Hematopoietic multipotent progenitor cell treated with erythropoietin and hydrocortisone succinate and interleukin-3 and kit ligand, for 15 days (in vitro differentiated cells): Measurements from ENCODE around the gene STX8.

Experiments
- DNase-seq: peaks from one replicate; pipeline ENCODE4 v3.0.0-alpha.2; 2015; ENCODE audit warnings: low spot score

Gene STX8

DNA sequence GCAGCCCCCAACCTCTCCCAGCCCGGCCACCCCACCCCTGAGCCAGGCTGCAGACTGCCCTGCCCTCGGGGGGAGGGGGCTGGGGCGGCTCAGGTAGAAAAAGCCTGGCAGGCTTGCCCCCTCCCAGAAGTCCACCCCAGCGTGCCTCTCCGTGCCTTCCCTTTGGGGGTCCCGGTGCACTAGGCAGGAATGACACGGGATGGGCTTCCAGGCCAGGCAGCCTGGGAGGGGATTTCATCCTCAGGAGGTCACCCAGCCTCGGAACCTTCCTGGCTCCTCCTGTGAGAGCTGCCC, 369.3 kb downstream of the STX8 start:
- no peak for DNase-seq

DNA sequence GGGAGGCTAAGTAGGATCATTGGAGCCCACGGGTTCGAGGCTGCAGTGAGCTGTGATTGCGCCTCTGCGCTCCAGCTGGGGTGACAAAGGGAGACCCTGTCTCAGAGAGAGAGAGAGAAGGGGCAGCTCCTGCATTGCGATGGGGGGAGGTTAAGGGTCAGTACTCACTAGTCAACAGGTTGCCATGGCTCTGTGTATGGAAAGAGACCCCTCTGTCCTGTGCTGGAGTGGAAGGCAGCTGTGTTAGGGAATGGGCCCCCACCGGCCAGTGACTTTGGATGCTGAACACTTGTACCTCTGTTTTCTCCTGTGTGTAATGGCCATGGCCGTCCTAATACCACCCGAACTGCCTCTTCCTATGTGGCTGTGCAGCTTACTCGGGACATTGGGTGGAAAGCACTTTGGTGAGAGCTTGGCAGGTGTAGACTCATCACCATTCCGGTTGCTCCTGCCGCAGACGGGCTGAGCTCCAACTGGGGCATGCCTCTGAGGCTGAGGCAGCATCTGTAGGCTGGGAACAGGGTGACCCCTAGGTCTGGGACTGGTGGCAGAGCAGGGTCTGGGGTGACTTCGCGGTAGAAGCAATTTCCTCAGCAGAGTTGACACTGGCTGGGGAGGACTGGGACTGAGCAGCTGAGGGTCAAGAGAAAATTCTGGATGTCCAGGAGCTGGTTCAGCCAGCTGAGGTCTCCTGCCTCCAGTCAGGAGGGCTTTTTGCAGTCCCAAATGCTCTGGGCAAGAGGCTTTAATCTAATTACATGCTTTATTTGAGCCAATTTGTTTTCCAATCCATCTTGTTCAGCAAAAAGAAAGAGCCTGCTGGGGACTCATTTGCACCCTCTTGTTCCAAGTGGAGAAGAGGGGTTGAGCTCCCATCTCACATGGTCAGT, 369.9 kb downstream of the STX8 start:
- no peak for DNase-seq

DNA sequence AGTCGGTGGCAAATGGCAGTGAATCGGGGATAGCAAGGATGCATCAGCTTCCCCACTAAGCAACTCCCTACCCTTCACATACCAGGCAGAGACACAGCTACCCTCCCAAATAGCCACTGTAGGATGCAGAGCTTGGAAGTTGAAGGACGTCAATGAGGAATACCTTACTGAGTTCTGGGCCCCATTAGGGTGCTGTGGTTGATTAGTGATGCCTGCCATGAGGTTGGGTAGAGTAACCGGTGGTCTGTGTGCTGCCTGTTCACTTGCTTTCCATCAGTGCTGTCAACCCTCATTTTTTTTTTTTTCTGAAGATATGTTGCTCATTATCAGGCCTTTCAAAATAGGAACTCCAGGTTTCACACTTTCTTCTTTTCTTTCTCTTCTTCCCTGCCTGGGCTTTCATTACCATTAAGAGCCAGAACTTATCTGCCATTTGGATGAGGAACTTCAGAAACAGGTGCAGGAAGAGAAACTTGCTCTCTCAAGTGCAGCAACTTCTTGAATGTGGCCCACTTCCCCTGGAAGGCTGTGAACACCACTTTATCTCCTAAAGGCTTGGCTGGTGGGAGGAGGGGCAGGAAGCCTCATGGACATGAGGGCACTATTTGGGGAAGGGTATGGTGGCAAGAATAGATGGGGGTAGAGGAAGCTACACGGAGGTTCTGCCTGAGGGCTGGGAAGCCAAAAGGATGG, 370.8 kb downstream of the STX8 start:
- DNase-seq: no peak

DNA sequence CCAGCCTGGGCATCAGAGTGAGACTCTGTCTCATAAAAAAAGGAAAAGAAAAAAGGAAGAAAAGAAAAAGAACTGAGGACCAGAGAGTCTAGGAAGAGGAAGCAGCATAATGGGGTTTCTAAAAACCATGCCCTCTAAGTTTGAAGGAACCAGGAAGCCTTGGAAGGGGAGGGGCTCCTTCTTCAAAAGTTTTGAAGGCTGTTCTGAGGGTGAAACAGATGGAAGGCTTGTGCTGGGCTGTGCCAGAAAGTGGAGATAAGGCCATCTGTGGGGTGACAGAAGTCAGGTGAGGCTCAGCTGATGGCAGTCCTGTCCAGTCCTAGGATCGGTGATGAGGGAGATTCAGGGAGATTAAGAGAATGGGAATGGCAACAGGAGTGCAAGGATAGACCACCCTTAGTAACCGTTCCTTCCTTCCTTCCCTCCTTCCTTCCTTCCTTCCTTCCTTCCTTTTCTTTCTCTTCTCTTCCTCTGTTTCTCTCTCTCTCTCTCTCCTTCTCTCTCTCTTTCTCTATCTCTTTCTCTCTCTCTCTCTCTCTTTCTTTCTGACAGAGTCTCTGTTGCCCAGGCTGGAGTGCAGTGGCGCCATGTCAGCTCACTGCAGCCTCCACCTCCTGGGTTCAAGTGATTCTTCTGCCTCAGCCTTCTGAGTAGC, 371.7 kb downstream of the STX8 start:
- no peak for DNase-seq

DNA sequence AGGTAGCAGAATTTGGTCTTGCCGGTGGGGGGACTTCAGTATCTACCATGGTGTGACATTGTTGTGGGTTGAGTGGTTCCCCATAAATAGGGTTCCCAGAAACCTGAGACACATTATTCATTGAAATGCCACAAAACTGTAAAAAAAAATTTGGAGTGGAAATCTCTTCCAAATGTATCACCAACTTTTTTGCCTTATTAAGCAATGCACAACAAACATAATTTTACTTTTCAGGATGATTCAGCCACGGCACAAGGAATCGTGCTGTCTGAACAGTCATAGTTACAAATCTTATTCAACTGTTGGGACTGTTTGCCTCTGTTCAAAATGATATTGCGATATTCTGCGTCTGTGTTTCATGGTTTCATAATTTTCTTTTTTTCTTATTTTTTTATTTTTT, 373.1 kb downstream of the STX8 start:
- DNase-seq: no peak

DNA sequence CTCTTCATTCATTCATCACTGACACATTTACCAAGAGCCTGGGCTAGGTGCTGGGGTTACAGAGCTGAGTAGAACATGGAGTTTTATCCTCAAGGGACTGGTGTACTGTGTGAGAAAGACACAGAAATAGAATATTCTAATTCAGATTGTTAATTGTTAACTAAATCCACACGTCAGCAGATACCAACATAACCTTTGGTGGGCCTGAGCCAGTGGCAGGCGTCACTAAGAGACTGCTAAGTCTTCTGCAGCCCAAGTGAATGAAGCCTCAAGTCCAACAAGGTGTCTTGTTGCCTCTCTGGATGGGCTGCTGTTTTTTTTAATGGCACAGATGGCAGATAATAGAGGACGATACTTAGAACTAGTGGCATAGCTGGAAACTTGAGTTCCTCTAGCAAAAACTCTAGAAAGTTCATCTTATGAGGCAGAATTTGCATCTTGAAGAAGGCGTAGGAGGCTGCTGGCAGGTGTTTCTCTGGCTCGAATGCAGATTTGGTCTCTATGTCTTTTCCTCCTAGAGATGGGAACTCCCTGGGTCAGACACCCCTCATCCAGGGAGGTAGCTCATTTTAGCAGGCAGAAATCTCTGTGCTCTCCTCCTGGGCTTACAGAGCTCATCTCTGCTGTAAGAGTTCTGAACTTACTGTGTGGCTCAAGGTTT, 374.8 kb downstream of the STX8 start:
- no peak for DNase-seq
